NCI-H2171 treated with DMSO at 0.1 percent for 48 hours (cell line): ENCODE measurements around the gene RARS1.
"Not testable (repeated sequence)": the region's sequence is repeated elsewhere in the genome, so short reads cannot be mapped to it uniquely, and the experiment has no call there.

Experiments
- DNase-seq: peaks from one replicate; lab custom pipeline; 2025; lab: John Stamatoyannopoulos, UW

RARS1 gene

DNA sequence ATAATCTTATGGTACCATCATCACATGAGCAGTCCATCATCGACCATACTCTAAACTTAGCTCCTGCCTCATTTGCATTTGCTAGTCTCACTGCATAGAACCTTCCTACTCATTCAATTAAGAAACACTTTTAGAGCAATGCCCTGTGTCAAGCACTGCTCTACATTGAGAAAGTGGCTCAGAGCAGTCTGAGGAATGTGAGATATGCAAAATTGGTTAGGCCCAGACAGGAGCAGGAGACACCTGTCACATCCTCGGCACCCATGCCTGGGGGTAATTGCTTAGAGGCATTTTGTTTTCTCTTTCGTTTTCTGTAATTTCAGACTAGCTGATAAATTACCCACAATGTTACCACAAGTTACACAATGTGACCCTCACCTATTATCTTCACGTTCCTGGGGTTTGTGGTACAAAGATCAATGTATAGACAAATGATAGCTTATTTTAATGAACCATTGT is 4.9 kb upstream of the RARS1 start:
- no peak for DNase-seq

DNA sequence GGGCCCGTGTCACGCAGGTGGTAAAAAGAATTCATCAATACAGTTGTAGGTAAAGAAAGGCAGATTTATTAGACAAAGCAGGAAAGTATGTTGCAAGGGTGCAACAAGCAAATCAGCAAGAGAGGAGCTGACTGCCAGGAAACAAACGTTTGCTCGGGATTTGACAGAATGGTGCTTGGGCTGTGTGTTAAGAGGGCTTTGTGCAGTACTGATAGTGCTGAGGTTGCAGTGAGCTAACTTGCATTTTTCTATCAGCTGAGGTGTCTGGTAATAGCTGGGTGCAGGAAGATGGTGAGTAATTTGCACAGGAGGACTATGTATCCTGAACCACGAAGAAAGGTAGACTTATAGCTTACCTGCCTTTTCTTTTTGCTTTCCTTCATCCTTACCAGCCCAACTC is 3.9 kb upstream of the RARS1 start:
- no peak for DNase-seq

DNA sequence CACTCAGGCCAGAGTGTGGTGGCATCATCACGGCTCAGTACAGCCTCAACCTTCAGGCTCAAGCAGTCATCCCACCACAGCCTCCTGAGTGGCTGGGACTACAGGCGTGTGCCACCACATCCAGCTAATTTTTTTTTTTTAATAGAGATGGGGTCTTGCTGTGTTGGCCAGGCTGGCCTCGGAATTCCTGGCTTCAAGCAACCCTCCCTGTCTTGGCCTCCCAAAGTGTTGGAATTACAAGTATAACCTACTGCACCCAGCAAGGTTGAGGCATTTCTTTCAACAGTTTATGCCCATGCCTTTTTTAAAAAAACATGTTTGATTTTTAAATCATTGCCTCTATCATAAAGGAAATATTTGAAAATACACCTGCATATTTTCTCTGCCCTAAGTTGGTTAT is 2.8 kb downstream of the RARS1 start:
- no peak for DNase-seq

DNA sequence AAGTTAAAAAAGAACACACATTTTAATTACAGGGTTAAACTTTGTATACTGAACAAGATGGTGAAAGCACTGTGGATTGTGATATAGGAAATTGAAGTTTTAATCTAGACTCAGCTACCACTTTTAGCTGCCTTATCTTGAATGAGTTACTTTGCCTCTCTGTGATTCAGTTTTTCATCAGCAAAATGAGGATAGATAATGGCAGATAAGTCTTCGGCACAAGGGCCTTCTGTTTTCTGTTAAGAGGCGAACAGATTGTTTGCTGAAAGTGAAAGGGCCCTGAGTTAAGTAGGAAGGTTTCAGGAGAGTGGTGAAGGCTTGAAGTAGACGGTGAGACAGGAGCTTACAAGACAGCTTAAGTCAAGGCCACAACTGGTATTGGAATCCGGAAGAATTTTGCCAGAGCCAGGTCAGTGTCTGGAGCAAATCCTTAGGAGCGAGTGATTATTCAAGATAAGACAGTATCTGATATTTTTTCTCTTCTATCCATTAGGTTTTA is 7.8 kb downstream of the RARS1 start:
- no peak for DNase-seq

DNA sequence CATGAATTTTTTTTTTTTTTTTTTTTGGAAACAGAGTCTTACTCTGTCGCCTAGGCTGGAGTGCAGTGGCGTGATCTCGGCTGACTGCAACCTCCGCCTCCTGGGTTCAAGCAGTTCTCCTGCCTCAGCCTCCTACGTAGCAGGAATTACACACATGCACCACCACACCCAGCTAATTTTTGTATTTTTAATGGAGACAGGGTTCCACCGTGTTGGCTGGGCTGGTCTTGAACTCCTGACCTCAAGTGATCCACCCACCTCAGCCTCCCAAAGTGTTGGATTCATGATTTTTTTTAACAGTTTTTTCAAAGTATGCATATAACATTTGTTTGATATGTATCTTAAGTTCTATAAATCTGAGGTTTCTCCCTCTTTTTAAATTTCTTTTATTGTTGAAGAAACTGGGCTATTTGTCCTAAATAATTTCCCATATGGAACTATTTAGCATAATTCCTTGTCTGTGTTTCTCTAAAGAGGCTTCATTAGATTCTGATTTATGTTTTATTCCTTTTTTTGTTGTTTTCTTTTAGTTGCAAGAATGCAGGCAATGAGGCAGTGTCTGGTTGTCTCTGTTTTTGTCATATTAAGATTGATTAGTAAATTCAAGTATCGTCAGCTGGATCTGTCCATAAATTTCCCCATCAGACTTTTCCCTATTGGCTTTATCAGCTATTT is 16.4 kb downstream of the RARS1 start:
- DNase-seq, result no peak

DNA sequence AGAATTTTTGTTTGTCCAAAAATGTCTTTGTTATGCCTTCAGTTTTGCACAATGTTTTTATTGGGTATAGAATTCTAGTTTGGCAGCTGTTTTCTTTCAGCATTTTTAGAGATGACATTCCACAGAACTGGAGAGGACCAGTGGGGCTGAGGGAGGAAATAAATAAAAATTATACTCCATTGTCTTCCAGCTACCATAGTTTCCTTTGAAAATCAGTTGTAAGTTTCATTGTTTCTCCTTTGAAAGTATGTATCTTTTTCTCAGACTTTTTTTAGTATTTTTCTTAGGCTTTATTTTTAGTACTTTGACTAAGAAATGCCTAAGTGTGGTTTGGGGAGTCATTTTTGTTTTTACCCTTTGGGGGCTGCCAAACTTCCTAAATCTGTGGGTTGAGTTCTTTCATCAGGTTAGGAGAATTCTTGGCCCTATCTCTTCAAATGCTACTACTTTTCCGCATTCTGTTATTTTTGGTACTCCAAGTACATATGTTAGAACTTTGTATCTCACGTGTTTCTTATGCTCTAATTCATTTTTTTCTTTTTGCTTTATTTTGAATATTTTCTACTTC is 27.7 kb downstream of the RARS1 start:
- DNase-seq, result no peak

DNA sequence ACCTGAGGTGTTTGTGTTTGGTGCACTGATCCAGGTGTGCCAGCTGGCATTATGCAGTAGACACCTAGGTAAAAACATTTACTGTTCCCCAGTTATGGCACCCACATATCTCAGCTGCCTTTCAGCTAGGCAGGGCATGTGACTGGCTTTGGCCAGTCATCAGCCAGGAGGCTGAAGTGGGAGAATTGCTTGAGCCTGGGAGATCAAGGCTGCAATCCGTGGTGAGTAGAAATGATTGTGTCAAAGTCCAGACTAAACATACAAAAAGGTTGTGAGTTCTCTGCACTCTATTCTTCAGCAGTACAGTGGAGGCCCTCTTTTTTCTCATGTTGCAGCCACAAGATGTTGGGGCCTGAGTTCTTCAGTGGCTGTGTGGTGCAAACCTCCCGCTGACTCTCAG is 39.6 kb downstream of the RARS1 start:
- no peak for DNase-seq

DNA sequence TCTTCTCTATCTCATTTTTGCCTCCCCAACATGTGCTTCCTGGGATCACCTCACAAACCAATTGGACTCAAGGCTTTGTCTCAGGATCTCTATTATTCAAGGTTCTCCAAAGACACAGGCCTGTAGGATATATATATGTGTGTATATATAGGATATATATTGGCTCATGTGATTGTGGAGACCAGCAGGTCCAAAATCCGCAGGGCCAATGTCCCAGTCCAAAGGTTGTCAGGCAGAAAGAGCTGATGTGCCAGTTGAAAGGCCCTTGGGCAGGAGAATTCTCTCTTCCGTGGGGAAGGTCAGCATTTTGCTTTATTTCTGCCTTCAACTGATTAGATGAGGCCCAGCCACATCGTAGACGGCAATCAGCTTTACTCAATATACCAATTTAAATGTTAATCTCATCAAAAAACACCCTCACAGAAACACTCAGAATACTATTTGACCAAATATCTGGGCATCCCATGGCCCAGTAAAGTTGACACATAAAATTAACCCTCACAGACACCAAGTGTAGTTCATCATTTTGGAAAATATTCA is 41.6 kb downstream of the RARS1 start:
- DNase-seq, result no peak

DNA sequence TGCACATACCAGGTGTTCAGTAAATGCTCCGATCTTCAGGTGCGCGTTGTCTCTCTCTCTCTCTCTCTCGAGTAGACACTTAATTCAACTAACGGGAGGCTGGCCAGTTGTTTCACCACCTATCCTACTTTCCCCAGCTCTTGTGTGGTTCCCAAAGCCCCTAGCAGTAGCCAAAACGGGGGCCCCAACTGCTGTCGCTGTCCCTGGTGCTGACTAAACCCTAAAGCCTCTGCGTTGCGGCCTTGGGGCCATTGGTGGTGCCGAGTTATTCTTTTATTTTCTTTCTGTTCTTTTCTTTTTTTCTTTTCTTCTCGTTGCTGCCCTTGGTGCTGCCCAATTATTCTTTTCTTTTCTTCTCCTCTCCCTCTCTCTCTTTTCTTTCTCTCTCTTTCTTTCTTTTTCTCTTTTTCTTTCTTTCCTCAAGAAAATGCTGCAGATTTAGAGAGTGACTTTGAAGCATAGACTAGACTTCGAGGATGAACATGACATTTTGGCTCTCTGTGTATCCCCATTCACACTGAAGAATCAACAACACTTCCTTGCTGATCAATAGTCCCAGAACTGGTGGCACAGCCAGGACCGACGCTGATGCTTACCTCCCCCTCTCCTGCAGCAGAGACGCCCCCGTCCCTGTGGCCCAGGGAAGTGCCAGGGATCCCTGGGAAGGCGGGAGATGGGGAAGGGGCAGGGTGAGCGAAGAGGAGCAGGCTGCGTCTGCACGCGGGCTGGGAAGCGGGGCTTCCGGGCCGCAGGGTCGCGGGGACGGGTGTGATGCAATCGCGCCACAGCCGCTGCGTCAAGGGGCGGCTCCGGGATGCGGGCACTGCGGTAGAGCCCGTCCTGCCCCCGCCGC is 42.5 kb downstream of the RARS1 start, which contains the start of gene FBLL1:
TSS of gene FBLL1 (plus strand) at position 785 of the 853 bp plus-strand sequence. CDS start 200 bp downstream, outside the sequence.
- peak; percentile 25 for DNase-seq

DNA sequence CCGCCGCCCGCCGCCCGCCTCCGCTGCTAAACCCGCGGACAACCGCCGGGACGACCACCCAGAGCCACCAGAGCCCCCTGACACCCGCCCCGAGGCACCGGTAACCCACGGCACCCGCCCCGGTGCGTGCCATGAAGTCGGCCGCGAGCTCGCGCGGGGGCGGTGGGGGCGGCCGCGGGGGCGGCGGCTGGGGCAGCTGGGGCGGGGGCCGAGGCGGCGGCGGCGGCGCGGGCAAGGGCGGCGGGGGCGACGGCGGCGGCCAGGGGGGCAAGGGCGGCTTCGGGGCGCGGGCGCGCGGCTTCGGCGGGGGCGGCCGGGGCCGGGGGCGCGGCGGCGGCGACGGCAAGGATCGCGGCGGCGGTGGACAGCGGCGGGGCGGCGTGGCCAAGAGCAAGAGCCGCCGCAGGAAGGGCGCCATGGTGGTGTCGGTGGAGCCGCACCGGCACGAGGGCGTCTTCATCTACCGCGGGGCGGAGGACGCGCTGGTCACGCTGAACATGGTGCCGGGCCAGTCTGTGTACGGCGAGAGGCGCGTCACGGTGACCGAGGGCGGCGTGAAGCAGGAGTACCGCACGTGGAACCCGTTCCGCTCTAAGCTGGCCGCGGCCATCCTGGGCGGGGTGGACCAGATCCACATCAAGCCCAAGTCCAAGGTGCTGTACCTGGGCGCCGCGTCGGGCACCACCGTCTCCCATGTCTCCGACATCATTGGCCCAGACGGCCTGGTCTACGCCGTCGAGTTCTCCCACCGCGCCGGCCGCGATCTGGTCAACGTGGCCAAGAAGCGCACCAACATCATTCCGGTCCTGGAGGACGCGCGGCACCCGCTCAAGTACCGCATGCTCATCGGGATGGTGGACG is 43.3 kb downstream of the RARS1 start:
- DNase-seq, result no peak

DNA sequence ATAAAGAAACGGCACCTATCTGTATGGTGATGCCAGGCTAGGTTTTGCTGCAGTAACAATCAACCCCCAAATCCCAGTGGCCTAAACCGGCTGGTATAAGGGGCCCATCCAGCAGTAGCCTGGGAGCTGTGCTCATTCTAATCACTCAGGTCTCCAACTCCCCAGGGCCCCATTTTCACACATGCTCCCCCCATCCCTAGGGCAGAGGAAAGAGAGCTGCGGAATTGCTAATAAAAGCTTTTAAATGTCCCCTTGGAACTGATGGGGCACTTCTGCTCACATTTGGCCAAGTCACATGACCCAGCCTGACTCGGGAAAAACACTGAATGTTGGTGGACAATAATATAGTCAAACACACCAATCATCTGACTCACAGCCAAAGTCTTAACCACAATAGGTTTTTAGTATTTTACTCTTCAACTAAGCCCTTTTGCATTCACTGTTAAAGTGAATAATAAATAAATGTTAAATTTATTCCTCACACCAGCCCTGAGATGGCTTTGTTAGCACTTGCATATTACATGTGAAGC is 44.4 kb downstream of the RARS1 start:
- DNase-seq, result no peak

DNA sequence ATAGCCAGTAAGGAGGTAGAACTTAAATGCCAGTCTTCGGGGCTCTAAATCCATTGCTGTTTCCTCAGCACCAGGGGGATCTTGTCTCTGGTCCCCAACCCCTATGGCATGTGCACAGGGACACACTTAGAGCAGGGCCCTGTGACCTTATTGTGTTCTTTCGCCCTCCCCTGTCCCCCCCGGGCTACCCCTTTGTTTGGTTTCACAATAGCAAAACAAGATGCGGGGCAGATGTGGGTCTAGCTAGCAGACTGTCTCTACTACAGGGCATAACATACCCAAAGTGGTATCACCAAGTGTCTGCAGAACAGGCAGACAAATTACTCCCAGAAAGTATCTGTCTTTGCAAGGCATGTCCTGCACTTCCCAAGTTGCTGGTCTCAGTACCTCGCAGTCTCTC is 44.9 kb downstream of the RARS1 start:
- no peak for DNase-seq

DNA sequence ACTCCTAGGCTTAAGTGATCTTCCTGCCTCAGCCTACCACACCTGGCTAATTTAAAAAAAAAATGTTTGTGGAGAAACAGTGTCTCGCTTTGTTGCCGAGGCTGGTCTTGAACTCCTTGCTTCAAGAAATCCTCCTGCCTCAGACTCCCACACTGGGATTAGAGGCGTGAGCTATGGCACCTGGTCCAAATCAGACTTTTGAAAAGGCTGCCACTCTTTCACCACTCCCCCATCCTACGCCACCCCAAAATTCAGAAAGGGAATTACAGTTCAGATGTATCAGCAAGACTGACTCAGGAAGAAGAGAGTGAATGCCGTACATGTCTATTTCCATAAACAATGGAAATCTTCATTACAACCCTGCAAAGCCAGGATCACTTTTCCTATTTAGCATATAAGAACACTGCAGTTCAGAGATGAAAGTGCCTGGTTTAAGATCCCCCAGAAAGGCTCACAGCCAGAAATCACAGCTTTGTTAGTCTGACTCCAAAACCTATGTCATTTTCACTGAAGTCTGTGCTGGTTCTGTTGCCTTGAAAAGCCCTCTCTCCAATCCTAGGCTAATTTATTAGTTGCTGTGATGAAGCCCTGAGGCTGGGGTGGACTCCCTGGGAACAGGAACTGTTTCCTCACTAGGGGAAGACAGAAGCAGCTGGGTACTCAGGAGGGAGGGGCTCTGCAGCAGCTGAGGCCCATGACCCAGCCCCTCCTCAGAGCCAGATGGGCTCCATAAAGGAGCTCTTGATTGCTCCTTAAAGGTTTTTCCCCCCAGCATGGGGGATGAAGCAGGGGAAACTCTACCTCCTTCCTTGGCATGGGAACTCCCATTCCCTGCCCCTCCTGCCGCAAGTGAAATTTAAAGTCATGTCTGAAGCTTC is 46.0 kb downstream of the RARS1 start:
- DNase-seq, result peak; percentile 64

DNA sequence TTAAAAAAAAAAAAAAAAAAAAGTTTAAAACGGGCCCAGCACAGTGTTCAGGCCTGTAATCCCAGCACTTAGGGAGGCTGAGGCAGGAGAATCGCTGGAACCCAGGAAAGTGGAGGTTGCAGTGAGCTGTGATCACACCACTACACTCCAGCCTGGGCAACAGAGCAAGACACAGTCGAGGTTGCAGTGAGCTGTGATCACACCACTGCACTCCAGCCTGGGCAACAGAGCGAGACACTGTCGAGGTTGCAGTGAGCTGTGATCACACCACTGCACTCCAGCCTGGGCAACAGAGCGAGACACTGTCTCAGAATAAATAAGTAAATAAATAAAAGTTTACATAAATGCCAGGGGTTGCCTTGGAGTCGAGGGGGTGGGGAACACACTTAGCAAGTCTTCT is 48.1 kb downstream of the RARS1 start:
- DNase-seq, result not testable (repeated sequence)

DNA sequence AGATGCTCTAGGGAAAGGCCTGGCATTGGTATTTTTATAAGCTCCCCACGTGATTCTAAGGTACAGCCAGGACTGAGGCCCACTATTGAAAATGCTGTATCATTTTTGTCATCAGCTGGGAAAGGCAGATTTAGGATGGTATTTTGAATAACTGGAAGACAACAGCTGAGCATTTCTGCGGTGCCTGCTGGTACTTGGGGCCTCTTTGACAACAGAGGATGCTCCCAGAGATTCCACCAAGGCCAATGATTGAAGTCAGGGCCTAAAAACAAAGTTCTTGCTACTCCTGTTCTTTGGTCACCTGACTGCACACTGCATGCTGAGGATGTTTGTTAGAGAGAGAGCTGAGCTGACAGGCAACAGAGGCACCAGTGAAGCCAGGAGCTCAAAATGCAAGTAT is 50.9 kb downstream of the RARS1 start:
- DNase-seq, result no peak

DNA sequence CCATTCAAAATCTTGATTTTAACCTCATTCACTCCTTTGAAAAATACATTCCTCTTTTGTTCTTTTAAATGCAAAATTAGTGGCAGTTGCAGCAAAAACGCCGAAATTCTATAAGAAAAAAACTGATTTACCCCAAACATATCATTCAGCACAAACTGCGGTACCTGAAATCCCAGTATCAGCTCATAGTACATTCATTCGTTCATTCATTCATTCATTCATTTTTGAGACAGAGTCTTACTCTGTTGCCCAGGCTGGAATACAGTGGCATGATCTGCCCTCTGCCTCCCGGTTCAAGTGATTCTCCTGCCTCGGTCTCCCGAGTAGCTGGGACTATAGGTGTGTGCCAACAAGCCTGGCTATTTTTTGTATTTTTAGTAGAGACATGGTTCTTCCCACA is 63.3 kb downstream of the RARS1 start:
- DNase-seq, result no peak

DNA sequence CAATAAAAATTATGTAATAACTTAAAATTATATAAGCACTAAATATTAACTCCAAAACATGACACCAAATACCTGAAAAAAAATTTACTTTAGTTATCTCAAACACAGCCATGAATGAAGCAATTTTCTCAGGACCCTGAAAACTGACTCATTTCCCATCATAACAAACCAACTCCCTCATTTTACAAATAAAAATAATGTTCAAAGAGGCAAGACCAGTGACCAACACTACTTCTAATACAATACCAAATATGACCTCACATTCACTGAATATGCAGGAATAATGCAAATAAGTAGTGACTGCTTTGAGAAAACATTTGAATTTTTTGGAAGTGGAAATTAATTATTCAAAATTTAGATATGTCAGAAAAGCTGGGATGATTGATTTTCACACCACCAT is 64.4 kb downstream of the RARS1 start:
- no peak for DNase-seq

DNA sequence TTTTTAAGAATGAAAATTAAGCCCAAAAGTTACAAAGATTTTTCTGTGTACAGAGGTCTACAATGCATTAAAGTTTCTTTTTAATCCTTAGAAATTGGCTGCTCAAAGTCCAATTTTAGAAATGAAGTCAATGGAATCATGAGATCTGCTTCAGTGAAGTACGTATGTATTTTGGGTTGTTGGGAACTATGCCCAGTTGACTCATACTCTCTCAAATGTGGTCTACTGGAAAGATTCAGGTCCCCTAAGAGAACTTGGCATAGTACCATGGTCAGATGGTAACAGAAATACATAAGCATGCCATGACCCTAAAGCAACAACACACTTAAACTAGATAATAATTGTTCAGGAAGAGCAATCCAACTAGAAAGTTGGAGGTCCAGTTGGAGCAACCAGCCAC is 65.9 kb downstream of the RARS1 start:
- DNase-seq, result no peak

DNA sequence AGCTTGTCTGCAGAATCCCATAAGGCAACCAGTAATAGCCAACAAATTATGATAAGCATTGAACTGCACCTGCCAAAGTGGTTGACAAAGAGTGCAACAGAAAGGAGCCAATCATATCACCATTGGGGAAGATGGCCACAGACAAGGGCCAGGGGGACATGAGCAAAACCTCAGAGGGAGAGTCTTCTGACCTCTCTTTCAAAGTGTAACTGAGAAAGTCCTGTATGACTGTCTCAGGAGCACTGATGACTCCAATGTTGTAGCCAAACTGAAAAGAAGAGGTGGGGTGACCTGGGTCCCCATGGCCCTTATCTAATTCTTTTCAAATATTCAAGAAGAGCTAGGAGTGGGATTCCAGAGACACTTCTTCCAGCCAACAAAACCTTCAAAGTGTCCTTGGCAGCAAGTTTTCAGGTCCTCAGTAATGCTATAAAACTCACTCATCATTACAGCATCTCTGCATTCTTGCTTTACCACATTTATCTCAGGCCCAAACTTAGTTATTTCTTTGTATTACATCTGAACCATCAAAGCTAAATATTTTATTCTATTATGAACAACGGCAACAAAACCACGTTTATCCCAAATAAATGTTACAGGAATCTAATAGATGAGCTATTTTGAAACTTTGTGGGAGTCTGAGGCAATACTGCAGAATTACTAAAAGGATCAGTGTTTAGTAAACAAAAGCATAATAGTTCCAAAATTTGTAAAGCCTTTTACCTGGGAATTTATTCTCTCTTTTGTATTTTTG is 67.3 kb downstream of the RARS1 start:
- DNase-seq, result no peak

DNA sequence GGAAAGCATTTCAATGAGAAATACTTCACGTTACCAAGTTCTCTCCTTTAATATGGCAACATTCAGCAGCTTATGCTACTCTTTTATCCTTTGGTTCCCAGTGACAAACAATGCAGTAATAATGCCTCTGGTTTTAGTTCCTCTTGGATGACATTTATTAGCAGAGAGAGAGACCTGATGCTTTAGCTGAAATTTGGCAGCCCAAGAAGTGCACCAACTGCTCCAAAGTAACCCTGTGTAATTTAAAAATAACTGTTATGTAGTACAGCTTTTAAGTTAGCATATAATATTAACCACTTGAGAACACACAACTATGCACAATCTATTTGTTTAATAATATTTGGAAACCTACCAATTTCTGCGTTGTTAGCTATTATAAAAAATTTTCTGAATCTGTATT is 71.1 kb downstream of the RARS1 start:
- no peak for DNase-seq
